SJSA1 (cell line): ENCODE results near the gene DDX10. TPM values are rescaled to one million over a fixed set of nuclear protein-coding genes. Genes with fewer than 3 reads are reported as not detected.

Source experiments
- DNase-seq, 2 experiments: peaks; one replicate each; pipeline ENCODE4 v3.0.0-alpha.2; 2015 to 2020; ENCODE audit warnings: low spot score in 2 of 2, low read depth in 1 of 2
- H3K27ac ChIP-seq: fragments of 250-450 bp; sonication (Bioruptor Pico); 2 replicates; pipeline ENCODE4 v1.5.1; 2020; ENCODE audit warnings: mild to moderate bottlenecking, moderate library complexity
- H3K27me3 ChIP-seq: fragments of 250-450 bp; sonication (Bioruptor Pico); replicated peaks from 2 replicates; pipeline ENCODE4 v1.5.1; 2020; ENCODE audit warnings: mild to moderate bottlenecking, moderate library complexity
- H3K36me3 ChIP-seq: fragments of 250-450 bp; sonication (Bioruptor Pico); 2 replicates; pipeline ENCODE4 v1.5.1; 2020; ENCODE audit warnings: mild to moderate bottlenecking
- H3K4me1 ChIP-seq: fragments of 250-450 bp; sonication (Bioruptor Pico); replicated peaks from 2 replicates; pipeline ENCODE4 v1.6.1; 2021; ENCODE audit warnings: mild to moderate bottlenecking
- H3K4me3 ChIP-seq: fragments of 250-450 bp; sonication (Bioruptor Pico); 2 replicates; pipeline ENCODE4 v1.5.1; 2020; ENCODE audit warnings: mild to moderate bottlenecking
- H3K9me3 ChIP-seq: fragments of 250-450 bp; sonication (Bioruptor Pico); replicated peaks from 2 replicates; pipeline ENCODE4 v1.5.1; 2020; ENCODE audit warnings: mild to moderate bottlenecking
- total RNA-seq: library from RNA; depleted of rRNA; stranded (reverse); fragments of >200 nt; shearing (Covaris generic); gene quantifications from 2 replicates; pipeline ENCODE4 v1.2.3, GENCODE V29; 2014

Gene DDX10
- total RNA-seq, 1 experiment from 2014 or later = 21.9 TPM

DNA sequence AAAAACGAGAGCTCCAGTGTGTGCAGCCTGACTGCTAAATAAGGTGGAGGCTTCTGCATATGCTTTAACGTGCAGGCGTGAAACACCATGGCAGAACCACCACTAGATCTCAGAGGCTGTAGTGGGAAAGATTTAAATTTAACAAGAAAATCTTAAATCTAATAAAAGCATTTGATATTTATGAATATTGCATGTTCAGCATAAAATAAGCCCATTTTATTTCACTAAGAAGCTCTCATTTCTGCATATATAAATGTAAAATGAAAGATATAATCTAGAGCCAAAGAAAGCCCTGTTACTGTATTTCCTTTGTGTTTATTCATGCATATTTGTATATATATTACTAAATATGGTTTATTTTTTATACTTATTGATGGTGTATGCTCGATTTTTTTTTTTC, 188.3 kb downstream of the DDX10 start:
- no peaks in the 10 kb centered on the region for H3K27me3 ChIP-seq
- no peak overlapping the region for H3K4me3 ChIP-seq
- H3K9me3 ChIP-seq = no peaks in the 10 kb centered on the region
- no peaks in the 10 kb centered on the region for H3K36me3 ChIP-seq
- no peak for DNase-seq
- peaks cover 6% of the 10 kb centered on the region for H3K4me1 ChIP-seq
- no peak overlapping the region for H3K27ac ChIP-seq

GRCh38 chr11:108853864-108854263, 189.0 kb downstream of the DDX10 start:
- Histone ChIP-seq H3K4me1 (peaks cover 6% of the 10 kb centered on the region), H3K4me3 (no peak overlapping the region), H3K27me3 (no peaks in the 10 kb centered on the region), H3K36me3 (no peaks in the 10 kb centered on the region), H3K27ac (no peak overlapping the region), H3K9me3 (no peaks in the 10 kb centered on the region)
- DNase-seq = peak in 1 of 2 experiments; percentile 1

- H3K9me3 ChIP-seq = no peaks in the 10 kb centered on the region
- H3K27me3 ChIP-seq = no peaks in the 10 kb centered on the region
- DNase-seq = peak in 1 of 2 experiments; percentile 11
- H3K27ac ChIP-seq = no peak overlapping the region
- peaks cover 6% of the 10 kb centered on the region for H3K4me1 ChIP-seq
- no peaks in the 10 kb centered on the region for H3K36me3 ChIP-seq
- no peak overlapping the region for H3K4me3 ChIP-seq
Measured at GRCh38 chr11:108854346-108854745, 189.5 kb downstream of the DDX10 start.

DNA sequence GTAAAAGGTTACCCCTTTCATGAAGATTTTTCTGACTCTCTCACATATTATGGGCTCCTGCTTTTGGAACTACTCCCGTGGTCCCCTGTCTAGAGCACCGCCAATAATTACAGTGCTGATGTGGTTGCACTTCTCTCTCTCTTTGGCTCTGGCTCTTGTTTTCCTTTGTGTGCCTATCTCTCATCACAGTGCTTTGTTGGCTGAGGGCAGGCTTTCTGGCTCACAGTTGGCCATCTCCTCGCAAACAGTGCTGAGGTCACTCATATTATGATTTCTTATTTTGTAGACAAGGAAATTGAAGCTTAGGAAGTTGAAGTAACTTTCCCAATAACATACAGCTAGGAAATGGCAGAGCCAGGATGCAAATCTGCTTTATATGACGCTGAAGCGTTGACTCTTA, 192.5 kb downstream of the DDX10 start:
- no peak overlapping the region for H3K27ac ChIP-seq

DNA sequence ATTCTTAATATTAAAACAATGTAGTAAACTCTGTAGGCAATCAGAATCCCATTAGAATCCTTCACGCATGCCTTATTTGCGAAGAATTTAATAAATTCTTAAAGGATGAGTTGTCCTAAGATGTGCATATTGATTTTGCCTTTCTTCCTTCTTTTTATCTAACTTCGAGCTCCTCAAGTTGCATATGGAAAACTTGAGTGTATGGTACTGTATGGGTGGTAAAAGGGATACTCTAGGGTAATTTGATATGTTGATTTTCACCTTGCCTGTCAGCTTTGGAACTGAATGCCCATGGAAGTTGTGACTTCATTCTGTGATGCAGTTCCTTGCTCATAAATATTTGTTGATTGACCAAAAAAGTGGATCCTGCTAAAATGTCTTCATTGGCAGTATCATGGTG, 193.8 kb downstream of the DDX10 start:
- Histone ChIP-seq H3K4me3 (no peak overlapping the region), H3K36me3 (no peaks in the 10 kb centered on the region), H3K27ac (no peak overlapping the region), H3K27me3 (no peaks in the 10 kb centered on the region), H3K4me1 (peaks cover 6% of the 10 kb centered on the region), H3K9me3 (no peaks in the 10 kb centered on the region)
- no peak for DNase-seq

More for the DNA sequence above, 192.5 kb downstream of the DDX10 start:
- Histone ChIP-seq H3K27me3 (no peaks in the 10 kb centered on the region), H3K4me3 (no peak overlapping the region), H3K9me3 (no peaks in the 10 kb centered on the region), H3K36me3 (no peaks in the 10 kb centered on the region), H3K4me1 (peaks cover 6% of the 10 kb centered on the region)
- DNase-seq = no peak

- Histone ChIP-seq H3K4me1 (no peaks in the 10 kb centered on the region), H3K27ac (no peak overlapping the region), H3K36me3 (no peaks in the 10 kb centered on the region), H3K9me3 (no peaks in the 10 kb centered on the region), H3K27me3 (no peaks in the 10 kb centered on the region), H3K4me3 (no peak overlapping the region)
- no peak for DNase-seq
Measured at GRCh38 chr11:108859510-108859909, 194.6 kb downstream of the DDX10 start.

GRCh38 chr11:108863528-108863927, 198.7 kb downstream of the DDX10 start:
- H3K27me3 ChIP-seq = no peaks in the 10 kb centered on the region
- no peaks in the 10 kb centered on the region for H3K4me1 ChIP-seq
- no peak overlapping the region for H3K27ac ChIP-seq
- no peak for DNase-seq
- no peaks in the 10 kb centered on the region for H3K36me3 ChIP-seq
- no peak overlapping the region for H3K4me3 ChIP-seq
- no peaks in the 10 kb centered on the region for H3K9me3 ChIP-seq

- Histone ChIP-seq H3K36me3 (no peaks in the 10 kb centered on the region), H3K4me1 (peaks cover 9% of the 10 kb centered on the region), H3K27ac (no peak overlapping the region), H3K4me3 (no peak overlapping the region), H3K27me3 (no peaks in the 10 kb centered on the region), H3K9me3 (no peaks in the 10 kb centered on the region)
- no peak for DNase-seq
Measured at GRCh38 chr11:108865406-108865805, 200.5 kb downstream of the DDX10 start.

- Histone ChIP-seq H3K9me3 (no peaks in the 10 kb centered on the region), H3K27ac (no peak overlapping the region), H3K27me3 (no peaks in the 10 kb centered on the region), H3K36me3 (no peaks in the 10 kb centered on the region), H3K4me1 (peaks cover 23% of the 10 kb centered on the region), H3K4me3 (no peak overlapping the region)
- no peak for DNase-seq
Measured at GRCh38 chr11:108866781-108867180, 201.9 kb downstream of the DDX10 start.

DNA sequence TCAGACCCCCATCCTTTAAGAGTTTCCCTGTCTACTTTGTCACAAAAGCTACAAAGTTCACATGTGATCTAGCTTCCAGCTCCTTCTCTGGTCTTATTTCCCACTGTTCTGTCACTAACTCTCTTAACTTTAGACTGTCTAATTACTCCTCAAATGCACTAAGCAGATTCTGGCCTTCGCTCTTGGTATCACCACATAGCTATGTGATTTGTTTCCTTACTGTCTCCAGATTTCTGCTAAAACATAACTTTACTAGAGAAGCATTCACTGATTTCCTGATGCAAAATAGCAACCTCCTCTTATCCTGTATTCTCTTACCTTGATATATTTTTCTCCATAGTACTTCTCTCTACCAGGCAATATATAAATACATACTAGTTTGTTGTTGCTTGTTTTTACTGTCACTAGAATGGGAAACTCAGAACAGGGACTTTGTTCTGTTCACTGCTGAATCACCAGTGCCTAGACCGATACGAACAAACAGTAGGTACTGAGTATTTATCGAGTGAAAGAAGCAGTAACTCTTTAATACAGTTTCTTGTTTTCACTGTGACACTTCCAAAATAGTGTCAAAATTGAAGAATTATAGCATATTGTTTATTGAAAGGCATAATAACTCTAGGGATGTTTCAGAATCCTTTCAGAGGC, 205.6 kb downstream of the DDX10 start:
- H3K4me3 ChIP-seq = no peak overlapping the region
- H3K36me3 ChIP-seq = no peaks in the 10 kb centered on the region
- H3K9me3 ChIP-seq = no peaks in the 10 kb centered on the region
- no peaks in the 10 kb centered on the region for H3K27me3 ChIP-seq
- H3K4me1 ChIP-seq = peaks cover 54% of the 10 kb centered on the region
- peak; percentile 37 to 62 for DNase-seq
- H3K27ac ChIP-seq = peak overlapping the region; percentile 86

- H3K4me3 ChIP-seq = no peak overlapping the region
- H3K4me1 ChIP-seq = peaks cover 54% of the 10 kb centered on the region
- H3K27ac ChIP-seq = peak overlapping the region; percentile 86
- H3K27me3 ChIP-seq = no peaks in the 10 kb centered on the region
- no peaks in the 10 kb centered on the region for H3K36me3 ChIP-seq
- DNase-seq = peak; percentile 35 to 42
- no peaks in the 10 kb centered on the region for H3K9me3 ChIP-seq
Measured at GRCh38 chr11:108871152-108871551, 206.3 kb downstream of the DDX10 start.

DNA sequence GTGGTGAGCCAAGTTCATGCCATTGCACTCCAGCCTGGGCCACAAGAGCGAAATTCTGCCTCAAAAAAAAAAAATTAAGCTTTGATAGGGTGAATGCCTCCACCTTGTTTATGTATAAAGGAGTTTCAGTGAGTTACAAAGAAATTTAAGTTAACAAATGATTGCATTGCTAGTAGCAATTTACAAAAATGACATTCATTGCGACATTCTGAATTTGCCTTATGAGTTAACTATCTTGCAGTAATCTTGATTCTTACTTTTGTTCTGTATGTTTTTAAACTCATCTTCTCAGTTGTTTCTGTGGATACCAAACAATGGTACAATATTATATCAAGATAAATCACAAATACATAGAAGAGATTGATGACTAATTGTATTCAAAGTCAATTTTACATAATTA, 207.0 kb downstream of the DDX10 start:
- Histone ChIP-seq H3K27me3 (no peaks in the 10 kb centered on the region), H3K4me1 (peaks cover 54% of the 10 kb centered on the region), H3K36me3 (no peaks in the 10 kb centered on the region), H3K4me3 (no peak overlapping the region), H3K9me3 (no peaks in the 10 kb centered on the region), H3K27ac (peak overlapping the region; percentile 86)
- DNase-seq = no peak

GRCh38 chr11:108872781-108873291, 208.0 kb downstream of the DDX10 start:
- H3K4me1 ChIP-seq = peaks cover 54% of the 10 kb centered on the region
- no peaks in the 10 kb centered on the region for H3K9me3 ChIP-seq
- no peaks in the 10 kb centered on the region for H3K36me3 ChIP-seq

DNA sequence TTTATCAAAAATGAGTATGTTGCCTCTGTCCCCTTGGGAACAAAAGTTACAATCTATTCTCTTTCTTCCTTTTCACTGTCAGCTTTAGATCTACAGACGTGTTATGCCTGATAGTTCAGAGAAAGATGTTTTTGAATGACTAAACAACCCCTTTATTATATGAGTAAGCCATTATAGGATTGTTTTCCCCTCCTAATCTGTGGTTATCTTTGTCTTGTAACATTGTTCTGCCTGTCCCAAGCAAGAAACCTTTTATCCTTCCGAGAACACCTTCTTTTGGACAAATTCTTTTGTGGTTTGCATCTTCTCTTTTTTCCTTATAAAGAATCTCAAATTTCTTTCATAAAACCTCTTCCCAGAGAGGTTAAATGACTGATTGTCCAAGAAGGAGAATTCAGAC, 208.4 kb downstream of the DDX10 start:
- H3K27ac ChIP-seq = peak overlapping the region; percentile 61
- DNase-seq = peak in 1 of 2 experiments; percentile 63

More at GRCh38 chr11:108872781-108873291, 208.0 kb downstream of the DDX10 start:
- Histone ChIP-seq H3K27me3 (no peaks in the 10 kb centered on the region), H3K4me3 (no peak overlapping the region), H3K27ac (peak overlapping the region; percentile 61)
- no peak for DNase-seq

More for the DNA sequence above, 208.4 kb downstream of the DDX10 start:
- Histone ChIP-seq H3K27me3 (no peaks in the 10 kb centered on the region), H3K4me3 (no peak overlapping the region), H3K9me3 (no peaks in the 10 kb centered on the region), H3K36me3 (no peaks in the 10 kb centered on the region), H3K4me1 (peaks cover 54% of the 10 kb centered on the region)
